Thyroid gland (tissue), 4 donors: ENCODE data around the gene GYPA. TPM values are rescaled to one million over a fixed set of nuclear protein-coding genes. Genes with fewer than 3 reads are reported as not detected.
"Not testable (repeated sequence)": the region's sequence is repeated elsewhere in the genome, so short reads cannot be mapped to it uniquely, and the experiment has no call there.

ENCODE experiments used
- DNase-seq, 2 donors: peaks; one replicate each; pipeline ENCODE4 v3.0.0-alpha.2; 2019
- H3K27ac ChIP-seq, 3 donors: fragments of 200-600 bp; sonication (generic); 1 replicate in 2 of 3; 2 replicates in 1 of 3; pipeline ENCODE4 v1.5.1; 2016 to 2019; ENCODE audit warnings: mild to moderate bottlenecking in 1 of 3, moderate library complexity in 1 of 3
- H3K27me3 ChIP-seq: fragments of 200-600 bp; sonication (generic); one replicate; pipeline ENCODE4 v1.5.1; 2019
- H3K36me3 ChIP-seq, 2 donors: fragments of 200-600 bp; sonication (generic); one replicate each; pipeline ENCODE4 v1.5.1; 2016 to 2019
- H3K4me1 ChIP-seq, 2 donors: fragments of 200-600 bp; sonication (generic); one replicate each; pipeline ENCODE4 v1.5.1; 2017 to 2019
- H3K4me3 ChIP-seq, 3 donors: fragments of 200-600 bp; sonication (generic); replicated peaks in 1 of 3; 1 replicate in 2 of 3; 2 replicates in 1 of 3; pipeline ENCODE4 v1.5.1; 2016; ENCODE audit warnings: mild to moderate bottlenecking in 1 of 3
- H3K9me3 ChIP-seq: fragments of 200-600 bp; sonication (generic); one replicate; pipeline ENCODE4 v1.5.1; 2017
- WGBS, 2 donors: methylation state at CpG; one replicate each; pipeline ENCODE4 v1.1.5; 2017; 5-methylcytosine and 5-hydroxymethylcytosine counted together
- intact Hi-C: fragments of 100-400 bp; cut with DNase I; formaldehyde crosslinking; loops from one replicate; pipeline ENCODE4 v1.15.1; 2023
- total RNA-seq, 4 donors: library from RNA; depleted of rRNA; stranded (reverse); fragments of >200 nt; gene quantifications; one replicate each; pipeline ENCODE4 v1.2.3, GENCODE V29; 2016

Gene GYPA
- total RNA-seq, 4 donors from 2014 or later = not detected

DNA sequence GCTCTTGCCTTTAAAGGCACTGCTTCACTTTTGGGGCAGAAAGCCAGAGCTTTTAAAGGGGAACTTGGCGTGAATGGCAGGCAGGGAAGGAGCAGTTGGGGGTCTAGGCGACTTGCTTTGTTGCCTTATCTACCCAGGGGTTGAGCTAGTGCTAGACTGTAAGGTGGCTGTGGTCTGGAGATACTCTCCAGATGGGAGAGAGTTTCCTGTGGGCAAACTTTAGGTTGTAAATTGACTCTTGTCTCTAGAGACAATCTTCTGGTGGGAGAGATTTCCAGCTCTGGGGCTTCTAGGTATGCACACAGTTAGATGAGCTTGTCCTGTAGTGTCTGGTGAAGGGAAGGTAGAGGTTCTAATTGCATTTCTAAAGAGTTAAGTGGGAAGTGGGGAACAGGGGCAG lies 61.8 kb downstream of the GYPA start:
- intact Hi-C loops, H3K4me1 ChIP-seq, H3K9me3 ChIP-seq, H3K36me3 ChIP-seq, DNase-seq, H3K27ac ChIP-seq, H3K27me3 ChIP-seq, H3K4me3 ChIP-seq: not testable (repeated sequence)
- 50 to 78% methylated on average over 2 of the region's 2 CpGs for WGBS, 2 donors

DNA sequence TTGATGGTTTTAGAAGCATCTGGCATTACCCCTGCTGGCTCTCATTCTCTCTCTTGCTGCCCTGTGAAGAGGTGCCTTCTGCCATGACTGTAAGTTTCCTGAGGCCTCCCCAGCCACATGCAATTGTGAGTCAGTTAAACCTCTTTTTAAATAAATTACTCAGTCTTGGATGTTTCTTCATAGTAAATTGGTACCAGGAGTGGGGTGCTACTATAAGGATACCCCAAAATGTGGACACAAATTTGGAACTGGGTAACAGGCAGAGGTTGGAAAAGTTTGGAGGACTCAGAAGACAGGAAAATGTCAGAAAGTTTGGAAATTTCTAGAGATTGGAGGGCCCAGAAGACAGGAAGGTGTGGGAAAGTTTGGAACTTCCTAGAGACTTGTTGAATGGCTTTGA lies 79.0 kb downstream of the GYPA start:
- H3K4me1 ChIP-seq, H3K9me3 ChIP-seq, intact Hi-C loops, H3K36me3 ChIP-seq, H3K27me3 ChIP-seq, H3K27ac ChIP-seq, DNase-seq, H3K4me3 ChIP-seq: not testable (repeated sequence)

GRCh38 chr4:144060234-144060859 lies 80.2 kb downstream of the GYPA start:
- WGBS, 2 donors = 37 to 41% methylated on average over 3 of the region's 3 CpGs
- DNase-seq = peak; percentile 5
- H3K27ac ChIP-seq, intact Hi-C loops, H3K9me3 ChIP-seq, H3K4me1 ChIP-seq, H3K4me3 ChIP-seq, H3K27me3 ChIP-seq, H3K36me3 ChIP-seq: not testable (repeated sequence)

Other genes starting within 250 kb of the GYPA start
- 1 to 10 TPM in 1 of 4 donors, under 1 TPM in 2, not detected in 1; 0.40 to 1.1 (median 0.67) TPM for gene GYPE, start 235.2 kb downstream of the GYPA start, total RNA-seq
- gene GYPB, start 121.3 kb downstream of the GYPA start, total RNA-seq = not detected